ENCODE measurements around the gene CHL1. TPM values are rescaled to one million over a fixed set of nuclear protein-coding genes. Genes with fewer than 3 reads are reported as not detected.

The CHL1 gene
- total and polyA plus RNA-seq, 2 experiments from 2014 or later, result 0.24 TPM; not detected in 1

- Histone ChIP-seq H3K27ac (no peak overlapping the region), H3K36me3 (no peaks in the 10 kb centered on the region), H3K4me1 (ENCODE audit: low read depth) (no peaks in the 10 kb centered on the region), H3K9me3 (ENCODE audit: low read depth) (no peaks in the 10 kb centered on the region), H3K4me3 (no peak overlapping the region), H3K27me3 (no peaks in the 10 kb centered on the region)
- DNase-seq (ENCODE audit: low read depth in 1 of 2, low spot score in 1 of 2), result no peak
- no peak for TF ChIP-seq CTCF (IDR thresholded peaks at IDR 0.05; ENCODE audit: low read depth, low read length)
Measured at GRCh38 chr3:217099-217813, 20.7 kb downstream of the CHL1 start.

- Histone ChIP-seq H3K27ac (no peak overlapping the region), H3K27me3 (no peaks in the 10 kb centered on the region), H3K4me1 (ENCODE audit: low read depth) (no peaks in the 10 kb centered on the region), H3K4me3 (no peak overlapping the region), H3K36me3 (no peaks in the 10 kb centered on the region), H3K9me3 (ENCODE audit: low read depth) (no peaks in the 10 kb centered on the region)
- no peak for TF ChIP-seq CTCF (IDR thresholded peaks at IDR 0.05; ENCODE audit: low read depth, low read length)
- DNase-seq (ENCODE audit: low read depth in 1 of 2, low spot score in 1 of 2), result no peak
Measured at GRCh38 chr3:217948-218347, 21.4 kb downstream of the CHL1 start.

GRCh38 chr3:228442-229182, 32.0 kb downstream of the CHL1 start:
- no peaks in the 10 kb centered on the region for H3K4me1 ChIP-seq (ENCODE audit: low read depth)
- DNase-seq (ENCODE audit: low read depth in 1 of 2, low spot score in 1 of 2), result no peak
- no peak for TF ChIP-seq CTCF (IDR thresholded peaks at IDR 0.05; ENCODE audit: low read depth, low read length)
- no peak overlapping the region for H3K27ac ChIP-seq
- no peaks in the 10 kb centered on the region for H3K9me3 ChIP-seq (ENCODE audit: low read depth)
- no peaks in the 10 kb centered on the region for H3K36me3 ChIP-seq
- no peaks in the 10 kb centered on the region for H3K27me3 ChIP-seq
- no peak overlapping the region for H3K4me3 ChIP-seq

- TF ChIP-seq CTCF (IDR thresholded peaks at IDR 0.05; ENCODE audit: low read depth, low read length), result no peak
- Histone ChIP-seq H3K36me3 (no peaks in the 10 kb centered on the region), H3K27ac (no peak overlapping the region), H3K27me3 (no peaks in the 10 kb centered on the region), H3K9me3 (ENCODE audit: low read depth) (no peaks in the 10 kb centered on the region), H3K4me1 (ENCODE audit: low read depth) (no peaks in the 10 kb centered on the region), H3K4me3 (no peak overlapping the region)
- DNase-seq (ENCODE audit: low read depth in 1 of 2, low spot score in 1 of 2), result no peak
Measured at GRCh38 chr3:229183-229661, 32.7 kb downstream of the CHL1 start.

GRCh38 chr3:236881-237280, 40.3 kb downstream of the CHL1 start:
- H3K27me3 ChIP-seq, result no peaks in the 10 kb centered on the region
- H3K27ac ChIP-seq, result no peak overlapping the region
- H3K36me3 ChIP-seq, result no peaks in the 10 kb centered on the region
- TF ChIP-seq CTCF (IDR thresholded peaks at IDR 0.05; ENCODE audit: low read depth, low read length), result no peak
- no peak for DNase-seq (ENCODE audit: low read depth in 1 of 2, low spot score in 1 of 2)
- no peaks in the 10 kb centered on the region for H3K9me3 ChIP-seq (ENCODE audit: low read depth)
- H3K4me3 ChIP-seq, result no peak overlapping the region
- no peaks in the 10 kb centered on the region for H3K4me1 ChIP-seq (ENCODE audit: low read depth)
